ENCODE measurements around the gene TMCC2.
"Not testable (repeated sequence)": the region's sequence is repeated elsewhere in the genome, so short reads cannot be mapped to it uniquely, and the experiment has no call there.

TMCC2 gene

GRCh38 chr1:205216588-205216987 lies 11.2 kb upstream of the TMCC2 start:
- no peak for FAIRE-seq

- no peak for FAIRE-seq
Observed at GRCh38 chr1:205217418-205217817, 10.3 kb upstream of the TMCC2 start.

- FAIRE-seq: no peak
Observed at GRCh38 chr1:205220421-205220820, 7.3 kb upstream of the TMCC2 start.

GRCh38 chr1:205224736-205225135 lies 3.0 kb upstream of the TMCC2 start:
- FAIRE-seq: no peak

GRCh38 chr1:205225901-205226765 lies 1.6 kb upstream of the TMCC2 start:
- FAIRE-seq: no peak

- no peak for FAIRE-seq
Observed at GRCh38 chr1:205226868-205227583, 720 bp upstream of the TMCC2 start.

- FAIRE-seq: no peak
Observed at GRCh38 chr1:205228093-205228521, 361 bp downstream of the TMCC2 start.

- no peak for FAIRE-seq
Observed at GRCh38 chr1:205229399-205229871, 1.7 kb downstream of the TMCC2 start.

- no peak for FAIRE-seq
Observed at GRCh38 chr1:205229916-205230700, 2.4 kb downstream of the TMCC2 start.

- no peak for FAIRE-seq
Observed at GRCh38 chr1:205230982-205231381, 3.2 kb downstream of the TMCC2 start.

- no peak for FAIRE-seq
Observed at GRCh38 chr1:205232127-205232820, 4.5 kb downstream of the TMCC2 start.

- no peak for FAIRE-seq
Observed at GRCh38 chr1:205232945-205233397, 5.2 kb downstream of the TMCC2 start.

GRCh38 chr1:205233986-205234385 lies 6.2 kb downstream of the TMCC2 start:
- not testable (repeated sequence) for FAIRE-seq

- FAIRE-seq: no peak
Observed at GRCh38 chr1:205235951-205236350, 8.2 kb downstream of the TMCC2 start.

- no peak for FAIRE-seq
Observed at GRCh38 chr1:205236526-205236925, 8.8 kb downstream of the TMCC2 start.

- FAIRE-seq: no peak
Observed at GRCh38 chr1:205236951-205237475, 9.3 kb downstream of the TMCC2 start.

GRCh38 chr1:205237526-205238484 lies 10.1 kb downstream of the TMCC2 start:
- FAIRE-seq: no peak

GRCh38 chr1:205239078-205239477 lies 11.3 kb downstream of the TMCC2 start:
- FAIRE-seq: no peak

- no peak for FAIRE-seq
Observed at GRCh38 chr1:205240118-205240517, 12.4 kb downstream of the TMCC2 start.

- no peak for FAIRE-seq
Observed at GRCh38 chr1:205240569-205240968, 12.8 kb downstream of the TMCC2 start.

Measured in colon (tissue), 2 donors.